ENCODE data around the gene CEP152. TPM values are rescaled to one million over a fixed set of nuclear protein-coding genes. Genes with fewer than 3 reads are reported as not detected.

Gene CEP152
- polyA plus RNA-seq, 3 donors: 1.0 to 3.8 (median 1.4) TPM

GRCh38 chr15:48710952-48711495 is 99.8 kb downstream of the CEP152 start:
- Mint-ChIP-seq H3K36me3 (peaks cover 13 to 14% of the 10 kb centered on the region in 2 donors), H3K4me1 (no peaks in the 10 kb centered on the region), H3K27me3 (ENCODE audit: low read depth in 3 of 3) (peaks cover 0 to 2% (median 0%) of the 10 kb centered on the region in 3 donors), H3K9me3 (peaks cover 5 to 23% (median 17%) of the 10 kb centered on the region in 7 donors), H3K4me3 (no peak overlapping the region), H3K27ac (no peak overlapping the region)
- H3K36me3 ChIP-seq (replicated peaks in 1 of 2; ENCODE audit: control insufficient read depth in 1 of 2, insufficient read depth in 2 of 2, low read length in 2 of 2): no peaks in the 10 kb centered on the region
- H3K27me3 ChIP-seq (ENCODE audit: control insufficient read depth in 2 of 2, insufficient read depth in 2 of 2, low read length in 2 of 2): no peaks in the 10 kb centered on the region
- no peak for TF ChIP-seq CTCF (IDR thresholded peaks at IDR 0.05)
- no peak overlapping the region for H3K27ac ChIP-seq (ENCODE audit: low read depth in 1 of 2, low read length in 2 of 2)
- no peak overlapping the region for H3K4me3 ChIP-seq (replicated peaks in 1 of 3; ENCODE audit: low read depth in 2 of 3, low read length in 3 of 3)
- H2AFZ ChIP-seq (ENCODE audit: insufficient read depth, low read depth, low read length, poor library complexity, severe bottlenecking): no peak overlapping the region
- WGBS (ENCODE audit: insufficient coverage): 100% methylated on average over 1 of the region's 4 CpGs
- H3K4me2 ChIP-seq (replicated peaks; ENCODE audit: extremely low read depth, low read length, poor library complexity, severe bottlenecking): no peak overlapping the region
- peaks cover 7% of the 10 kb centered on the region in 2 donors for H3K9me3 ChIP-seq (replicated peaks in 1 of 2; ENCODE audit: control insufficient read depth in 1 of 2, insufficient read depth in 1 of 2, low read length in 2 of 2)
- intact Hi-C loops (cut with micrococcal nuclease): no loop called here
- no peaks in the 10 kb centered on the region for H4K20me1 ChIP-seq (ENCODE audit: insufficient read depth, low read length)
- no peaks in the 10 kb centered on the region for H3K79me2 ChIP-seq (ENCODE audit: insufficient read depth, low read length)
- no peak for DNase-seq
- no peak overlapping the region for H3K9ac ChIP-seq (ENCODE audit: insufficient read depth, low read length, poor library complexity, severe bottlenecking)
- no peaks in the 10 kb centered on the region for H3K4me1 ChIP-seq (ENCODE audit: control insufficient read depth in 1 of 2, insufficient read depth in 2 of 2, low read length in 2 of 2)

GRCh38 chr15:48708641-48709040 is 102.2 kb downstream of the CEP152 start:
- peaks cover 5 to 16% (median 7%) of the 10 kb centered on the region in 7 donors for H3K9me3 Mint-ChIP-seq
- H3K36me3 ChIP-seq (replicated peaks in 1 of 2; ENCODE audit: control insufficient read depth in 1 of 2, insufficient read depth in 2 of 2, low read length in 2 of 2): no peaks in the 10 kb centered on the region

More at GRCh38 chr15:48708641-48709040, 102.2 kb downstream of the CEP152 start:
- no peak for DNase-seq
- no peak overlapping the region for H3K27ac Mint-ChIP-seq
- intact Hi-C loops (cut with micrococcal nuclease): no loop called here
- Histone ChIP-seq H3K27me3 (ENCODE audit: control insufficient read depth in 2 of 2, insufficient read depth in 2 of 2, low read length in 2 of 2) (no peaks in the 10 kb centered on the region), H3K4me1 (ENCODE audit: control insufficient read depth in 1 of 2, insufficient read depth in 2 of 2, low read length in 2 of 2) (no peaks in the 10 kb centered on the region), H3K4me3 (replicated peaks in 1 of 3; ENCODE audit: low read depth in 2 of 3, low read length in 3 of 3) (no peak overlapping the region), H3K27ac (ENCODE audit: low read depth in 1 of 2, low read length in 2 of 2) (no peak overlapping the region), H4K20me1 (ENCODE audit: insufficient read depth, low read length) (no peaks in the 10 kb centered on the region), H3K79me2 (ENCODE audit: insufficient read depth, low read length) (no peaks in the 10 kb centered on the region), H2AFZ (ENCODE audit: insufficient read depth, low read depth, low read length, poor library complexity, severe bottlenecking) (no peak overlapping the region), H3K9me3 (replicated peaks in 1 of 2; ENCODE audit: control insufficient read depth in 1 of 2, insufficient read depth in 1 of 2, low read length in 2 of 2) (no peaks in the 10 kb centered on the region), H3K9ac (ENCODE audit: insufficient read depth, low read length, poor library complexity, severe bottlenecking) (no peak overlapping the region), H3K4me2 (replicated peaks; ENCODE audit: extremely low read depth, low read length, poor library complexity, severe bottlenecking) (no peak overlapping the region)
- H3K27me3 Mint-ChIP-seq (ENCODE audit: low read depth in 3 of 3): peaks cover 0 to 2% (median 0%) of the 10 kb centered on the region in 3 donors
- H3K36me3 Mint-ChIP-seq: peaks cover 4 to 6% of the 10 kb centered on the region in 2 donors
- no CpG with 5 or more reads among the region's 1 CpG for WGBS (ENCODE audit: insufficient coverage)
- TF ChIP-seq CTCF (IDR thresholded peaks at IDR 0.05): no peak
- H3K4me3 Mint-ChIP-seq: no peak overlapping the region
- H3K4me1 Mint-ChIP-seq: no peaks in the 10 kb centered on the region
